Activated naive CD4-positive, alpha-beta T cell treated with anti-CD3 and anti-CD28 coated beads, Interleukin-2, amount 50 U/mL, for 16 hours (primary cell): ENCODE data around the gene ERG.

Experiments used
- DNase-seq: peaks from one replicate; pipeline ENCODE4 v3.0.0-alpha.2; 2020

Gene ERG

DNA sequence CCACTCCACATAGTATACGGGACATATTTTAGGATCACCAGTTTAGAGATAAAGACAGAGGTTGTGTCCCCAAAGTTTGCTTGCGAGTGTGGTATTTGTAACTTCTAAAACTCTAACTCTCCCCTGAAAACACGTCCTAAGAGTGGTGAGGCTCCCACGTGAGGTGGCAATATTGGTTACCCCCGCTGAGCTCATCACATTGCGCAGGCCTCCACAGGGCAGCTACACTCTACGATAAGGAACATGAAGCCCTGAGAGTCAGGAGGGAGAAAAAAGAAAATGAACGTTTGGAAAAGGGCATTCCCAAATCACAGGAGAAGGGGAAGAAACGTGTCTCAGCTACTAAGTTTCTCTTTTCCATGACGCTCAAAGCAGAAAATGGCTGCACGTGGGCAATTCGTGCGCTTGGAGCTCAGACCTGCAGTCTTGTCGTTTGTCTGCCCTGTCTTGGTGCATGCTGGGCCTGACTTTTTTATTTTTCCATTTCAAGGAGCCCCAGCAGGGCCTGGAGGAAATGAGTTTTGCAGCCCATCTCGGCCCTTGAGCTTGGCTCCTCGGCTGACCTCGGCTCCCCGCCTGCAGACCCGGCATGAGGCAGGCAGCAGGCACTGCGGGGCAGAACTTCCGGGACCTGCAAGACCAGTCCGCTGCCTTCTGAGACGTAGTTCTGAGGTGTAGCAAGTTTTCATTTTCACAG, 25.7 kb downstream of the ERG start:
- DNase-seq, result no peak

DNA sequence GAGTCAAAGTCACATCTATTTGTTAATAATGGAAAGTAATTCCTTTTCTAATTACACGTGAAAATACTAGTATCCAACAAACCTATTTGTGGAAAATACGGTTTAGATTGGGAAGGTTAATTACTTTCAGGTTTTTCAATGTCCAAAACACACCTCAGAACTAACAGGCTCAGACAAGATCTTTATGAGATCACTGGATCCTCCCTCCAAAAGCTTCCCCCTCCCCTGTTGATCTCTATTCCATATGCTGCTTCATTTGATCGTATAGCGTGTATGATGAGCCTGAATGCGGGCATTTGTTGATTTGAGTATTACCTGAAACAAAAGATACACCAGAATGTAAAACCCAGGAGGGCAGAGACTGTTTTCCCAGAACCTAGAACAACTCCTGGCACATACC, 26.5 kb downstream of the ERG start:
- DNase-seq, result no peak

- DNase-seq, result no peak
Observed at GRCh38 chr21:38470755-38471154, 27.5 kb downstream of the ERG start.

GRCh38 chr21:38469642-38470041, 28.6 kb downstream of the ERG start:
- no peak for DNase-seq

GRCh38 chr21:38468989-38469388, 29.3 kb downstream of the ERG start:
- DNase-seq, result no peak

DNA sequence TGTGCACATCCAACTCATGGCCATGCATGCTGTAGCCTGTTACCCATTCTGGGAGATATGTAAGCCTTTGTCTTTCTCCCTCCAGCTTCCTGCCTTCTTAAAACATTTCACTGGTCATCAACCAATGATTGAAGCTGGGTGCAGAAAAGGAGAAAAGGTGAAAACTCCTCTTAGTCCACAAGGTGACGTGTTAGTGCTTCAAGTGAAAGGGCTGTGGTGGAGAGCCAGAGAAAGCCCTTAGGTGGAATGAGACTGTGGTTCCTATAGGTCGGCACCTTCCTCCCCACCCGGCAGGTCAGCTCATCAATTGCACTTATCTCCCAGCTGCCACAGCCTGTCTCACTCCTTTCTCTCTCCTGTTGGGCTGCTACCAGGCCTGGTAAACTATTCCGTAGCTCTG, 30.4 kb downstream of the ERG start:
- no peak for DNase-seq

DNA sequence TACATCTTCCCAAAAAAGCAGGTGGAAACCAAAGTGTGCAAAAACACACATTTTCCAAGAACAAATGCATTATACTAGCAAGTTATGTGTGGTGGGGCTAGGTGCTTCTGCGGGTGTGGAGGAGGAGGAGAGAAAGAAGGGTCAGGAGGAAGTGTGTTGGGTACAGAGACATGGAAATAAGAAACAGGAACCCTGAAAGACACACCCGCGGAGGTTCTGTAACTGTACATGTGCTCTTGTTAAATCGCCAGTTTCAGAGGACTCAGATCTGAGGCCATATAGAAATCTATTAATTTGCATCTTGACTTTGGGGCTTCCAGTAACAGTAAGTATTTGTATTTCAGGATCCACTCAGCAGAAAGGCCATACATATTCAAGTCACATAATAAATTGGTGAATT, 30.9 kb downstream of the ERG start:
- DNase-seq, result no peak

GRCh38 chr21:38460171-38460742, 38.0 kb downstream of the ERG start:
- DNase-seq, result no peak

DNA sequence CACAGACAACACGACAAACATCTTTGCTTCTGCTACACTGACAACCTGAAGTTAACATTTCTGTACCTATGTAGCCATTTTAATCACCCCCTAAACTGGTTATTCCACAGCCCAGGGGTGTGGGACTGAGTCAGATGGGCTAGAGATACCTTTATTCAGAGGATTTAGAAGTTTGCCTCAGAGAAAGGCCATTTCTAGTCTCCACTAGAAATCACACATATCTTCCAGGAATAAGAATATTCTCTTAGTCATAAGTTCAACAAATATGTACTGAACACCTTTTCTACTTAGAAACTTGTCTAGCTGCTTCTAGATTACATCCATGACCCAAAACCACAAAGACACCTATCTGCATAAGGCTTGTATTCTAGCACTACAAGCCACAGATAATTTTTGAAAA, 38.8 kb downstream of the ERG start:
- no peak for DNase-seq

DNA sequence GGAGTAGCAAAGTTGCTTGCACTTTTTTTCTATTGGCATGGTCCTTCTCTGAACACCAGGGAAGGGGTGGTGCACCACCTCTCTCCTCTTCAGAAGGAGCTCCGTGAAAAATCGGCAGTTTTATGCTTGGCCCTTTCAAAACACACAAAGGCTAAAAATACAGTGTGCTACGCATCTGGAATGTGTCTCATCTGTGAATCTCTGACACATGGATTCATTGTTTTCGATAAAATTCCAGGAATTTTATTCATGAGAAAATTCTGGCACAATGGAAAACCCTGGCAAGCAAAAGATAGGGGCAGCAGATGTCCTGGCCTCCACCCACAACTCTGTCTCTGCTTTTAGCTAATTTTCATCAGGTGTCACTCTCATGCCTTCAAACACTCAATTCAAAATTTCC, 42.9 kb downstream of the ERG start:
- DNase-seq, result no peak

DNA sequence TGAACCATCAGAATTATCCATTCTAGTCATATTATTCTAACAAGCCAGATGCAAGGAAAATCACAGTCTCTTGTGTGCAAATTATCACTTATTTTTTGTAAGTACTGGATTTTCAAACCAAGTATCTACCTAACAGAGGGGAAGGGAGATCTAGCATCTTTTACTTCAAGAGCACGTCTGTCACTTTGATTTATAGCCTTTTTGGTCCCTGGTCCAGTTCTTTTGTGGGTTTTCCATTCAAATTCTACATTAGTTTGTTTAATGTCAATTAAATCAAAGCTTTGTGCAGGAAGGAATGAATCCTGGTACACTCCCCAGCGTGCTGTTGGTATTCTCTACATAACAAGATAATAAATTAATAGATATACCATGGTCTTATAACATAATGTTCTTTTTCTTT, 43.6 kb downstream of the ERG start:
- no peak for DNase-seq

GRCh38 chr21:38454161-38454560, 44.1 kb downstream of the ERG start:
- no peak for DNase-seq

- DNase-seq, result no peak
Observed at GRCh38 chr21:38448671-38449385, 49.4 kb downstream of the ERG start.

- DNase-seq, result no peak
Observed at GRCh38 chr21:38447611-38448010, 50.7 kb downstream of the ERG start.

GRCh38 chr21:38444691-38445090, 53.6 kb downstream of the ERG start:
- no peak for DNase-seq

- DNase-seq, result no peak
Observed at GRCh38 chr21:38443110-38443509, 55.2 kb downstream of the ERG start.

DNA sequence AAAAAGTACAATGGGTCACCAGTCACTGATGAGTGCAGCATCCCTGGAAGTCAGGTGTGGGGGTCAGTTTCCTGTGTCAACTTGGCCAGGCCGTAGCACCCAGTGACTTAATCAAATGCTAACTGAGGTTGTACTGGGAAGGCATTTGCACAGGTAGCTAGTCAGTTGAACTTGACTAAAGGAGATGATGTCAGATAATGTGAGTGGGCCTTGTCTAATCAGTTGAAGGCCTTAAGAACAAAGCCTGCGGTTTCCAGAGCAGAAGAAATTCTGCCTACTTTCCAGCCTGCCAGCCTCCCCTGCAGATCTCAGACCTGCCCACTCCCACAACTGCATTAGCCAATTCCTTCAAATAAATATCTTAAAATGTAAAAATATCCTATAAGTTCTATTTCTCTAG, 57.1 kb downstream of the ERG start:
- DNase-seq, result no peak

GRCh38 chr21:38440746-38441145, 57.5 kb downstream of the ERG start:
- DNase-seq, result no peak

GRCh38 chr21:38439957-38440356, 58.3 kb downstream of the ERG start:
- DNase-seq, result no peak

GRCh38 chr21:38439426-38439825, 58.9 kb downstream of the ERG start:
- DNase-seq, result no peak

DNA sequence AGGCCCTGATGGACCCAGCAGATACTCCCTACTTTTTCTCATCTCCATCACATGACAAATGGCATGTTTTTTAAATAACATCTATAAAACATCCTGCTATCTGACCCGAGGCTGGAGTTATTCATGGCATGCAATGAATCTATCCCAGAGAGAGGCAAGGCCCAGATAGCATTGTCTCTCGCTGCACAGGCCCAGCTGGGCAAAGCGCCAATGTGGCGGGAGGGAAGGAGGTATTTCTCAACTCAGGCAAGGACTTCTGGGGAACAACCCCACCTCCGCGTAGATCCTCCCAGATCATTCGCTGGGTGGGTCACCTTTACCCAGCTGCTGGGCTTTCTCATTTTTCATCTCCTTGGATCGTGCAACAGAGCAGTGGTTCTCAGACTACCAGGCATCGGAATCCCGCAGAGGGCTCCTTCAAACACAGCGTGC, 59.8 kb downstream of the ERG start:
- DNase-seq, result no peak

- no peak for DNase-seq
Observed at GRCh38 chr21:38436341-38436740, 61.9 kb downstream of the ERG start.

DNA sequence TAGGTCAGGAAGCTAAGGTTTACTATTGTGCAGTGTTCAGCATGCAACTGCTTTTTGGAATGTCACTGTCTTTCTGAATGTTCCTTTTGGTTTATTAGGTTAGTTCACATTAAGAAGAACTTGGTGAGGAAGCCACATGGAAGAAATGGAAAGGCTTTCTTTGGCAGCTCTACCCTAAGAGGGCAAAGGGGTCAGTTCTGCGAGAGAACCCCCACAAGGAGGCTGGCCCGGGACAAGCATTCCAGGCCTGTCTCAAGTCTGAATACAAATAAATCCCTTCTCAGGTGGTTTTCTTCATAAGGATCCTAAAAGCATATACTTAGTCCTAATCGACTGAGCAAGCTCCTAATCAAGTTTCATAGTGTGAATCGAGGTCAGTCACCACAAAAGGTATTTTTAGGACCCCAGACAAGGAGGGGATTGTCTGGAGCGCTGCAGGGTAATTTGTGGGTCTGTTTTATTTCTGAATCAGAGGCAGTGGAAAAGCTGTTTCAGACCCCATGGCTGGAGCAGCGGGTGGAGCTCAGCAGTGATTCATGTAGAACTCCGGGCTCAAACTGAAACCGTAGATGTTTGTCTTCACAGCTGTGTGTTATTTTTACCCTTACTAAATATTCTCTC, 63.3 kb downstream of the ERG start:
- no peak for DNase-seq

- DNase-seq, result no peak
Observed at GRCh38 chr21:38433471-38433870, 64.8 kb downstream of the ERG start.
